ENCODE measurements around the gene RDH14. TPM values are rescaled to one million over a fixed set of nuclear protein-coding genes. Genes with fewer than 3 reads are reported as not detected.

RDH14 gene
- total and polyA plus RNA-seq, 10 of the 15 experiments (the other 5 are each of a cell fraction or from before 2014, with no cell fraction given), result 15.5 to 33.4 (median 22.8) TPM

GRCh38 chr2:18531194-18531593 lies 29.3 kb downstream of the RDH14 start:
- H3K4me1 ChIP-seq (ENCODE audit: control insufficient read depth, insufficient read depth, low read length), result no peaks in the 10 kb centered on the region
- no peak overlapping the region for H3K4me3 ChIP-seq
- FAIRE-seq (no peak), ATAC-seq (no peak), DNase-seq (ENCODE audit: low read depth, low spot score) (no peak)
- no peaks in the 10 kb centered on the region; the same call in 1 of the 2 replicates for H4K20me1 ChIP-seq (ENCODE audit: control insufficient read depth, insufficient read depth)
- no peaks in the 10 kb centered on the region for H3K36me3 ChIP-seq (ENCODE audit: control insufficient read depth in 2 of 2, insufficient read depth in 2 of 2, low read length in 1 of 2)
- H3K27me3 ChIP-seq (replicated peaks in 1 of 2; ENCODE audit: control insufficient read depth in 2 of 2, insufficient read depth in 2 of 2, low read length in 1 of 2), result no peaks in the 10 kb centered on the region; a peak in 1 of 4 replicates
- 57% methylated on average over 1 of the region's 1 CpG for WGBS (ENCODE audit: insufficient coverage, insufficient replicate concordance, low lambda C conversion rate, missing lambda C conversion rate)
- no peaks in the 10 kb centered on the region for H3K9me3 ChIP-seq (replicated peaks; ENCODE audit: control insufficient read depth, insufficient read depth, low read length)
- no peak overlapping the region for H3K4me2 ChIP-seq (ENCODE audit: control insufficient read depth, insufficient read depth)
- no peak overlapping the region for H2AFZ ChIP-seq (ENCODE audit: control insufficient read depth, low read depth, low read length)
- ChIA-PET CTCF (interaction anchor here (1.5 to 3.4 kb wide), 2 partner anchors 10 to 11 kb away, joined by 3 to 11 read pairs; no protein-coding TSS in a partner anchor), SMC1A (ENCODE audit: uncharacterized antibody, unreplicated experiment) (interaction anchor here (1.4 kb wide), 1 partner anchor 27 kb away, joined by 3 read pairs; no protein-coding TSS in a partner anchor), POLR2A (no interaction called here), RAD21 (ENCODE audit: unreplicated experiment) (no interaction called here)
- H3K9ac ChIP-seq (ENCODE audit: control insufficient read depth, insufficient read depth, low read length), result no peak overlapping the region
- in situ Hi-C loops (cut with MboI) (no loop called here), intact Hi-C loops (cut with micrococcal nuclease; ENCODE audit: unreplicated experiment) (no loop called here)
- TF ChIP-seq YBX1 (IDR thresholded peaks at IDR 0.05) (no peak), RELA (IDR thresholded peaks at IDR 0.05; ENCODE audit: borderline replicate concordance, partially characterized antibody) (no peak), HDAC2 (IDR thresholded peaks at IDR 0.05) (no peak), HDAC6 (IDR thresholded peaks at IDR 0.05; ENCODE audit: unreplicated experiment) (no peak), MLLT1 (IDR thresholded peaks at IDR 0.05) (no peak), PAX5 (IDR thresholded peaks at IDR 0.05; ENCODE audit: borderline replicate concordance, low read depth, low read length) (no peak), MYC (IDR thresholded peaks at IDR 0.05; ENCODE audit: insufficient read depth, insufficient read length, insufficient replicate concordance, low read length, severe bottlenecking) (no peak), CBFB (IDR thresholded peaks at IDR 0.05; ENCODE audit: low read depth) (no peak), NFXL1 (IDR thresholded peaks at IDR 0.05; ENCODE audit: borderline replicate concordance) (no peak), NR2C1 (IDR thresholded peaks at IDR 0.05) (no peak), ZBTB4 (CRISPR knock-in tag; IDR thresholded peaks at IDR 0.05) (no peak)
- no peak overlapping the region for H3K27ac ChIP-seq (ENCODE audit: control insufficient read depth, insufficient read depth)
- BruUV-seq (replicated peaks), result no TSS peak
- H3K79me2 ChIP-seq (ENCODE audit: control insufficient read depth, insufficient read depth, low read length), result no peaks in the 10 kb centered on the region
